HCT116 (cell line): ENCODE results near the gene ITPK1.

ENCODE experiments used
- ATF3 ChIP-seq: IDR thresholded peaks from 2 replicates; pipeline ENCODE4 v1.6.1; 2012
- CEBPB ChIP-seq: IDR thresholded peaks from 2 replicates; pipeline ENCODE4 v1.6.1; 2012; ENCODE audit warnings: low read depth
- CTCF ChIP-seq, 3 experiments: fragments of 200-600 bp in 1 of 3; sonication (generic) in 1 of 3; IDR thresholded peaks in 2 of 3; conservative IDR thresholded peaks in 1 of 3; 2 replicates each; pipeline ENCODE4 v1.5.1; 2012 to 2017; ENCODE audit warnings: low read depth in 2 of 3, low read length in 2 of 3, antibody characterized with exemption in 1 of 3, borderline replicate concordance in 1 of 3, control low read depth in 1 of 3, mild to moderate bottlenecking in 1 of 3, mixed read lengths in 1 of 3, mixed run types in 1 of 3, moderate library complexity in 1 of 3; ENCODE audit not compliant: insufficient read depth in 1 of 3
- ELF1 ChIP-seq: IDR thresholded peaks from 2 replicates; pipeline ENCODE4 v1.6.1; 2012; ENCODE audit warnings: low read depth, borderline replicate concordance
- EZH2 ChIP-seq: fragments of 200-600 bp; sonication (generic); IDR thresholded peaks from 2 replicates; pipeline ENCODE4 v1.6.1; 2017; ENCODE audit warnings: antibody characterized with exemption, mixed run types
- JUND ChIP-seq: IDR thresholded peaks from 2 replicates; pipeline ENCODE4 v1.6.1; 2012
- MAX ChIP-seq: IDR thresholded peaks from 2 replicates; pipeline ENCODE4 v1.6.1; 2012
- POLR2A ChIP-seq: IDR thresholded peaks from 2 replicates; pipeline ENCODE4 v1.7.0; 2011; ENCODE audit warnings: borderline replicate concordance; ENCODE audit not compliant: insufficient read depth, insufficient read length; ENCODE audit errors: extremely low read depth
- POLR2AphosphoS5 ChIP-seq: IDR thresholded peaks from 2 replicates; pipeline ENCODE4 v1.6.1; 2011; ENCODE audit warnings: mild to moderate bottlenecking, low read depth, low read length, moderate library complexity
- RAD21 ChIP-seq: IDR thresholded peaks from 2 replicates; pipeline ENCODE4 v1.6.1; 2012; ENCODE audit warnings: low read depth, mild to moderate bottlenecking
- REST ChIP-seq: IDR thresholded peaks from 2 replicates; pipeline ENCODE4 v1.6.1; 2012; ENCODE audit warnings: low read depth
- YY1 ChIP-seq: IDR thresholded peaks from 2 replicates; pipeline ENCODE4 v1.6.1; 2011; ENCODE audit warnings: low read length, low read depth, moderate library complexity, mild to moderate bottlenecking; ENCODE audit not compliant: insufficient replicate concordance; ENCODE audit errors: extremely low read depth
- ZFX ChIP-seq: fragments of 450-650 bp; IDR thresholded peaks from 2 replicates; pipeline ENCODE4 v1.6.1; 2017

GRCh38 chr14:92888896-92889295, 226.8 kb downstream of the ITPK1 start:
- TF ChIP-seq ZFX: no peak
- no peak for TF ChIP-seq ELF1
- no peak for TF ChIP-seq POLR2A
- TF ChIP-seq YY1: no peak
- TF ChIP-seq JUND: no peak
- no peak for TF ChIP-seq MAX
- no peak for TF ChIP-seq CTCF (IDR thresholded peaks at IDR 0.05 in 2 of 3, conservative IDR thresholded peaks at IDR 0.05 in 1 of 3; ENCODE audit: borderline replicate concordance in 1 of 3, insufficient read depth in 1 of 3, low read depth in 2 of 3, low read length in 2 of 3)
- TF ChIP-seq EZH2: no peak
- TF ChIP-seq REST: no peak
- no peak for TF ChIP-seq CEBPB
- TF ChIP-seq POLR2AphosphoS5: no peak
- no peak for TF ChIP-seq ATF3
- no peak for TF ChIP-seq RAD21
